Stimulated activated CD4-positive, alpha-beta T cell treated with anti-CD3 and anti-CD28 coated beads, Interleukin-12 subunit alpha, Interleukin-12 subunit beta, amount 100 ng/mL, for 4 hours (primary cell): ENCODE results near the gene AP1AR.
"Not testable (repeated sequence)": the region's sequence is repeated elsewhere in the genome, so short reads cannot be mapped to it uniquely, and the experiment has no call there.

ENCODE experiments used
- DNase-seq: peaks from one replicate; pipeline ENCODE4 v3.0.0-alpha.2; 2020

AP1AR gene

GRCh38 chr4:112231779-112232713 lies at the start of gene AP1AR:
Gene AP1AR (plus strand): TSS chr4:112231787. CDS start chr4:112232092, 305 bp downstream.
- DNase-seq = peak; percentile 70

GRCh38 chr4:112182604-112183003 lies 49.0 kb upstream of the AP1AR start:
- DNase-seq = no peak

- no peak for DNase-seq
Observed at GRCh38 chr4:112183252-112183651, 48.3 kb upstream of the AP1AR start.

- no peak for DNase-seq
Observed at GRCh38 chr4:112184438-112184837, 47.1 kb upstream of the AP1AR start.

GRCh38 chr4:112185334-112185733 lies 46.3 kb upstream of the AP1AR start:
- no peak for DNase-seq

GRCh38 chr4:112185740-112186670 lies 45.6 kb upstream of the AP1AR start:
- DNase-seq = no peak

GRCh38 chr4:112189754-112190153 lies 41.8 kb upstream of the AP1AR start:
- DNase-seq = no peak

- DNase-seq = no peak
Observed at GRCh38 chr4:112190684-112191083, 40.9 kb upstream of the AP1AR start.

GRCh38 chr4:112196461-112196860 lies 35.1 kb upstream of the AP1AR start:
- no peak for DNase-seq

GRCh38 chr4:112199041-112199440 lies 32.5 kb upstream of the AP1AR start:
- no peak for DNase-seq

- no peak for DNase-seq
Observed at GRCh38 chr4:112201915-112202505, 29.6 kb upstream of the AP1AR start.

- no peak for DNase-seq
Observed at GRCh38 chr4:112203593-112203992, 28.0 kb upstream of the AP1AR start.

- no peak for DNase-seq
Observed at GRCh38 chr4:112206431-112206830, 25.2 kb upstream of the AP1AR start.

- DNase-seq = not testable (repeated sequence)
Observed at GRCh38 chr4:112208137-112209095, 23.2 kb upstream of the AP1AR start.

GRCh38 chr4:112210777-112211176 lies 20.8 kb upstream of the AP1AR start:
- no peak for DNase-seq

- no peak for DNase-seq
Observed at GRCh38 chr4:112213091-112213490, 18.5 kb upstream of the AP1AR start.

- DNase-seq = no peak
Observed at GRCh38 chr4:112213856-112214255, 17.7 kb upstream of the AP1AR start.

- no peak for DNase-seq
Observed at GRCh38 chr4:112214390-112215264, 17.0 kb upstream of the AP1AR start.

- DNase-seq = no peak
Observed at GRCh38 chr4:112219826-112220366, 11.7 kb upstream of the AP1AR start.

- no peak for DNase-seq
Observed at GRCh38 chr4:112222219-112222955, 9.2 kb upstream of the AP1AR start.
